Measurements from ENCODE around the gene EPB41L5. TPM values are rescaled to one million over a fixed set of nuclear protein-coding genes. Genes with fewer than 3 reads are reported as not detected.
A peak's percentile ranks its signal among the peaks of the same experiment; 100 is the strongest.

EPB41L5 gene
- total RNA-seq, 1 experiment from 2014 or later = 19.0 TPM

- Mint-ChIP-seq H3K36me3 (ENCODE audit: insufficient read depth, unreplicated experiment) (peaks cover 5% of the 10 kb centered on the region), H3K27ac (ENCODE audit: low read depth, unreplicated experiment) (no peak overlapping the region), H3K9me3 (ENCODE audit: unreplicated experiment) (no peaks in the 10 kb centered on the region), H3K27me3 (ENCODE audit: insufficient read depth, unreplicated experiment) (no peaks in the 10 kb centered on the region), H3K4me1 (ENCODE audit: insufficient read depth, unreplicated experiment) (no peaks in the 10 kb centered on the region), H3K4me3 (ENCODE audit: unreplicated experiment) (no peak overlapping the region)
- DNase-seq (ENCODE audit: unreplicated experiment) = no peak
- ChIA-PET POLR2A (interaction anchor here (1.1 kb wide), 1 partner anchor 8 kb away, joined by 5 read pairs; no protein-coding TSS in a partner anchor), CTCF (interaction anchor here (0.7 to 1.1 kb wide), 3 partner anchors 14 to 519 kb away, joined by 3 read pairs; no protein-coding TSS in a partner anchor)
- intact Hi-C loops (cut with micrococcal nuclease) = no loop called here
- no TSS peak for BruUV-seq (replicated peaks)
- no peak for TF ChIP-seq CTCF (IDR thresholded peaks at IDR 0.05; ENCODE audit: unreplicated experiment)
These were observed 148.3 kb downstream of the EPB41L5 start for GRCh38 chr2:120161190-120161589.

- no peaks in the 10 kb centered on the region for H3K9me3 Mint-ChIP-seq (ENCODE audit: unreplicated experiment)
- no peaks in the 10 kb centered on the region for H3K4me1 Mint-ChIP-seq (ENCODE audit: insufficient read depth, unreplicated experiment)
- no peak for DNase-seq (ENCODE audit: unreplicated experiment)
- no TSS peak for BruUV-seq (replicated peaks)
- H3K27me3 Mint-ChIP-seq (ENCODE audit: insufficient read depth, unreplicated experiment) = no peaks in the 10 kb centered on the region
- no peaks in the 10 kb centered on the region for H3K36me3 Mint-ChIP-seq (ENCODE audit: insufficient read depth, unreplicated experiment)
- no peak for TF ChIP-seq CTCF (IDR thresholded peaks at IDR 0.05; ENCODE audit: unreplicated experiment)
- CTCF ChIA-PET = no interaction called here
- H3K27ac Mint-ChIP-seq (ENCODE audit: low read depth, unreplicated experiment) = no peak overlapping the region
- intact Hi-C loops (cut with micrococcal nuclease) = no loop called here
- POLR2A ChIA-PET = no interaction called here
- no peak overlapping the region for H3K4me3 Mint-ChIP-seq (ENCODE audit: unreplicated experiment)
These were observed 149.8 kb downstream of the EPB41L5 start for GRCh38 chr2:120162716-120163115.

GRCh38 chr2:120167272-120167671 is 154.4 kb downstream of the EPB41L5 start:
- no peaks in the 10 kb centered on the region for H3K4me1 Mint-ChIP-seq (ENCODE audit: insufficient read depth, unreplicated experiment)
- BruUV-seq (replicated peaks) = no TSS peak
- no peak overlapping the region for H3K27ac Mint-ChIP-seq (ENCODE audit: low read depth, unreplicated experiment)
- peaks cover 9% of the 10 kb centered on the region for H3K36me3 Mint-ChIP-seq (ENCODE audit: insufficient read depth, unreplicated experiment)
- POLR2A ChIA-PET = no interaction called here
- no peaks in the 10 kb centered on the region for H3K27me3 Mint-ChIP-seq (ENCODE audit: insufficient read depth, unreplicated experiment)
- CTCF ChIA-PET = interaction anchor here (0.8 to 1.4 kb wide), 2 partner anchors 9 to 58 kb away, joined by 5 read pairs; no protein-coding TSS in a partner anchor
- intact Hi-C loops (cut with micrococcal nuclease) = no loop called here
- no peaks in the 10 kb centered on the region for H3K9me3 Mint-ChIP-seq (ENCODE audit: unreplicated experiment)
- peak; percentile 5 for DNase-seq (ENCODE audit: unreplicated experiment)
- TF ChIP-seq CTCF (IDR thresholded peaks at IDR 0.05; ENCODE audit: unreplicated experiment) = no peak
- no peak overlapping the region for H3K4me3 Mint-ChIP-seq (ENCODE audit: unreplicated experiment)

GRCh38 chr2:120169020-120169419 is 156.1 kb downstream of the EPB41L5 start:
- CTCF ChIA-PET = interaction anchor here (0.6 to 2.1 kb wide), 5 partner anchors 12 to 511 kb away, joined by 3 to 6 read pairs (median 3); no protein-coding TSS in a partner anchor
- no peak for DNase-seq (ENCODE audit: unreplicated experiment)
- TF ChIP-seq CTCF (IDR thresholded peaks at IDR 0.05; ENCODE audit: unreplicated experiment) = no peak
- BruUV-seq (replicated peaks) = no TSS peak
- H3K4me1 Mint-ChIP-seq (ENCODE audit: insufficient read depth, unreplicated experiment) = no peaks in the 10 kb centered on the region
- no peaks in the 10 kb centered on the region for H3K9me3 Mint-ChIP-seq (ENCODE audit: unreplicated experiment)
- no peak overlapping the region for H3K27ac Mint-ChIP-seq (ENCODE audit: low read depth, unreplicated experiment)
- no peak overlapping the region for H3K4me3 Mint-ChIP-seq (ENCODE audit: unreplicated experiment)
- peaks cover 9% of the 10 kb centered on the region for H3K36me3 Mint-ChIP-seq (ENCODE audit: insufficient read depth, unreplicated experiment)
- H3K27me3 Mint-ChIP-seq (ENCODE audit: insufficient read depth, unreplicated experiment) = no peaks in the 10 kb centered on the region
- intact Hi-C loops (cut with micrococcal nuclease) = no loop called here
- POLR2A ChIA-PET = no interaction called here

Measured in MCF 10A (cell line).